KG1 (cell line): ENCODE measurements around the gene AZIN2.
A peak's percentile ranks its signal among the peaks of the same experiment; 100 is the strongest.
"Not testable (repeated sequence)": the region's sequence is repeated elsewhere in the genome, so short reads cannot be mapped to it uniquely, and the experiment has no call there.

ENCODE experiments used
- DNase-seq: peaks from one replicate; lab custom pipeline; 2025; lab: John Stamatoyannopoulos, UW

Gene AZIN2

GRCh38 chr1:33127001-33127823, 46.3 kb downstream of the AZIN2 start:
- DNase-seq: peak; percentile 99

GRCh38 chr1:33128781-33129180, 47.8 kb downstream of the AZIN2 start:
- DNase-seq: no peak

- no peak for DNase-seq
These were observed 49.3 kb downstream of the AZIN2 start for GRCh38 chr1:33130297-33130696.

- no peak for DNase-seq
These were observed 50.2 kb downstream of the AZIN2 start for GRCh38 chr1:33131191-33131590.

- no peak for DNase-seq
These were observed 51.6 kb downstream of the AZIN2 start for GRCh38 chr1:33132549-33132948.

GRCh38 chr1:33133478-33134105, 52.6 kb downstream of the AZIN2 start:
- DNase-seq: no peak

GRCh38 chr1:33136041-33136440, 55.1 kb downstream of the AZIN2 start:
- not testable (repeated sequence) for DNase-seq

GRCh38 chr1:33137800-33138199, 56.8 kb downstream of the AZIN2 start:
- no peak for DNase-seq

- DNase-seq: no peak
These were observed 59.5 kb downstream of the AZIN2 start for GRCh38 chr1:33140153-33141149.

GRCh38 chr1:33141216-33141615, 60.3 kb downstream of the AZIN2 start:
- no peak for DNase-seq

- DNase-seq: no peak
These were observed 60.8 kb downstream of the AZIN2 start for GRCh38 chr1:33141781-33142180.

GRCh38 chr1:33142483-33143064, 61.6 kb downstream of the AZIN2 start:
- no peak for DNase-seq

GRCh38 chr1:33143176-33143575, 62.2 kb downstream of the AZIN2 start:
- no peak for DNase-seq

GRCh38 chr1:33143698-33144097, 62.7 kb downstream of the AZIN2 start:
- DNase-seq: no peak

- no peak for DNase-seq
These were observed 65.0 kb downstream of the AZIN2 start for GRCh38 chr1:33146003-33146402.

GRCh38 chr1:33147275-33147996, 66.5 kb downstream of the AZIN2 start:
- DNase-seq: no peak

- DNase-seq: no peak
These were observed 67.0 kb downstream of the AZIN2 start for GRCh38 chr1:33147997-33148314.

- DNase-seq: no peak
These were observed 67.7 kb downstream of the AZIN2 start for GRCh38 chr1:33148615-33149014.

- DNase-seq: no peak
These were observed 68.7 kb downstream of the AZIN2 start for GRCh38 chr1:33149453-33150190.

GRCh38 chr1:33150522-33150921, 69.6 kb downstream of the AZIN2 start:
- no peak for DNase-seq

GRCh38 chr1:33151116-33151515, 70.2 kb downstream of the AZIN2 start:
- no peak for DNase-seq
